GM12878 (cell line): ENCODE results near the gene CELF2. TPM values are rescaled to one million over a fixed set of nuclear protein-coding genes. Genes with fewer than 3 reads are reported as not detected.

Experiments
- ATAC-seq: fragments of 200-7000 bp; cut with Tn5 transposase; 3 replicates; pipeline ENCODE4 v1.9.1; 2020; ENCODE audit warnings: mild to moderate bottlenecking, moderate library complexity
- BruUV-seq: library from RNA; stranded (reverse); fragments of 400-500 nt; replicated peaks from 2 replicates; lab custom pipeline; 2021; lab: Mats Ljungman, UMichigan
- CTCF ChIA-PET: fragments of 300-600 bp; sonication (Branson Sonifier 250); formaldehyde crosslinking; extraction: SDS; loops from one replicate; lab custom pipeline; 2021; ENCODE audit warnings: inconsistent platforms; lab: Yijun Ruan, JAX
- POLR2A ChIA-PET: fragments of 350-600 bp; formaldehyde crosslinking; extraction: SDS; loops from one replicate; lab custom pipeline; 2021; ENCODE audit warnings: inconsistent platforms; lab: Charles Lee
- RAD21 ChIA-PET: fragments of 300-600 bp; sonication (Branson Sonifier 250); formaldehyde crosslinking; loops from one replicate; lab custom pipeline; 2023; ENCODE audit warnings: antibody characterized with exemption; ENCODE audit not compliant: unreplicated experiment; lab: Charles Lee
- SMC1A ChIA-PET: fragments of 300-600 bp; sonication (Branson Sonifier 250); formaldehyde crosslinking; loops from one replicate; lab custom pipeline; 2023; ENCODE audit not compliant: unreplicated experiment, uncharacterized antibody; lab: Charles Lee
- DNase-seq: peaks from one replicate; pipeline ENCODE4 v3.0.0-alpha.2; 2011; ENCODE audit warnings: low read depth, low spot score
- FAIRE-seq: peaks from 3 replicates; lab custom pipeline; 2011; peaks lifted over from hg19 to GRCh38; lab: Jason Lieb, UNC
- H2AFZ ChIP-seq: 2 replicates; pipeline ENCODE4 v1.6.0; 2011; ENCODE audit warnings: low read depth, low read length, control low read depth; ENCODE audit not compliant: control insufficient read depth
- H3K27ac ChIP-seq: 2 replicates; pipeline ENCODE4 v1.5.1; 2011; ENCODE audit warnings: control low read depth; ENCODE audit not compliant: control insufficient read depth, insufficient read depth
- H3K27me3 ChIP-seq, 2 experiments: replicated peaks in 1 of 2; 2 replicates each; pipeline versions ENCODE4 v1.6.0 to v1.6.1; 2011; ENCODE audit warnings: low read length in 1 of 2; ENCODE audit not compliant: control insufficient read depth in 2 of 2, insufficient read depth in 2 of 2
- H3K36me3 ChIP-seq, 2 experiments: 2 replicates each; pipeline ENCODE4 v1.5.1; 2011; ENCODE audit warnings: low read length in 1 of 2; ENCODE audit not compliant: control insufficient read depth in 2 of 2, insufficient read depth in 2 of 2
- H3K4me1 ChIP-seq: 2 replicates; pipeline ENCODE4 v1.6.1; 2011; ENCODE audit warnings: mild to moderate bottlenecking, low read length, moderate library complexity, mixed read lengths; ENCODE audit not compliant: control insufficient read depth, insufficient read depth
- H3K4me2 ChIP-seq: 2 replicates; pipeline ENCODE4 v1.6.0; 2011; ENCODE audit warnings: control low read depth; ENCODE audit not compliant: control insufficient read depth, insufficient read depth
- H3K4me3 ChIP-seq: fragments of 200-600 bp; sonication (generic); 2 replicates; pipeline ENCODE4 v1.5.1; 2016
- H3K79me2 ChIP-seq: 2 replicates; pipeline ENCODE4 v1.6.0; 2011; ENCODE audit warnings: low read length; ENCODE audit not compliant: control insufficient read depth, insufficient read depth
- H3K9ac ChIP-seq: 2 replicates; pipeline ENCODE4 v1.8.0; 2011; ENCODE audit warnings: low read length, control low read depth, mixed read lengths; ENCODE audit not compliant: control insufficient read depth, insufficient read depth
- H3K9me3 ChIP-seq: replicated peaks from 3 replicates; pipeline ENCODE4 v1.5.1; 2011; ENCODE audit warnings: mild to moderate bottlenecking, low read length; ENCODE audit not compliant: control insufficient read depth, insufficient read depth
- H4K20me1 ChIP-seq: 2 replicates; pipeline ENCODE4 v1.6.0; 2011; ENCODE audit not compliant: control insufficient read depth, insufficient read depth
- CBX5 ChIP-seq: sonication (generic); IDR thresholded peaks from 2 replicates; pipeline ENCODE4 v1.6.1; 2016; ENCODE audit warnings: low read depth, moderate library complexity, mild to moderate bottlenecking, inconsistent platforms
- CHD4 ChIP-seq: fragments of 200-600 bp; sonication (generic); IDR thresholded peaks from 2 replicates; pipeline ENCODE4 v1.6.1; 2016; ENCODE audit warnings: mild to moderate bottlenecking
- CTCF ChIP-seq, 3 experiments: IDR thresholded peaks in 2 of 3; conservative IDR thresholded peaks in 1 of 3; 2 replicates each; pipeline ENCODE4 v1.5.1; 2011; ENCODE audit warnings: low read depth in 3 of 3, low read length in 3 of 3, mild to moderate bottlenecking in 3 of 3, control low read depth in 2 of 3, moderate library complexity in 2 of 3, inconsistent platforms in 1 of 3, mixed read lengths in 1 of 3; ENCODE audit not compliant: control insufficient read depth in 2 of 3, insufficient read depth in 1 of 3; ENCODE audit errors: extremely low read depth in 1 of 3
- GATAD2B ChIP-seq: fragments of 450-650 bp; conservative IDR thresholded peaks from 2 replicates; pipeline ENCODE4 v1.6.1; 2017; ENCODE audit warnings: low read depth, mild to moderate bottlenecking, moderate library complexity
- HDAC2 ChIP-seq: fragments of 200-600 bp; sonication (generic); IDR thresholded peaks from 2 replicates; pipeline ENCODE4 v1.6.1; 2017
- MTA2 ChIP-seq: fragments of 450-650 bp; IDR thresholded peaks from 2 replicates; pipeline ENCODE4 v1.6.1; 2016; ENCODE audit warnings: low read depth, mild to moderate bottlenecking, moderate library complexity
- NKRF ChIP-seq: fragments of 450-650 bp; conservative IDR thresholded peaks from 2 replicates; pipeline ENCODE4 v1.6.1; 2017; ENCODE audit warnings: mild to moderate bottlenecking, moderate library complexity
- PML ChIP-seq: IDR thresholded peaks from 2 replicates; pipeline ENCODE4 v1.6.1; 2012; ENCODE audit warnings: low read length, inconsistent platforms
- POLR2AphosphoS2 ChIP-seq: IDR thresholded peaks from 2 replicates; pipeline ENCODE4 v1.6.1; 2011; ENCODE audit warnings: low read depth, mild to moderate bottlenecking, low read length, improper control_type of control experiment, moderate library complexity
- RBBP5 ChIP-seq: fragments of 200-600 bp; sonication (generic); conservative IDR thresholded peaks from 2 replicates; pipeline ENCODE4 v1.6.1; 2016
- RUNX3 ChIP-seq: IDR thresholded peaks from 2 replicates; pipeline ENCODE4 v1.6.1; 2012; ENCODE audit warnings: low read length, inconsistent platforms
- TAF1 ChIP-seq: IDR thresholded peaks from 2 replicates; pipeline ENCODE4 v1.6.1; 2011; ENCODE audit warnings: mild to moderate bottlenecking, low read depth, low read length, borderline replicate concordance
- ZNF217 ChIP-seq: fragments of 450-650 bp; IDR thresholded peaks from 2 replicates; pipeline ENCODE4 v1.6.1; 2017; ENCODE audit warnings: antibody characterized with exemption, mild to moderate bottlenecking
- ZNF384 ChIP-seq: IDR thresholded peaks from 2 replicates; pipeline ENCODE4 v1.6.1; 2012; ENCODE audit warnings: low read depth, mild to moderate bottlenecking, low read length, improper control_type of control experiment, borderline replicate concordance
- ZSCAN29 ChIP-seq: fragments of 450-650 bp; IDR thresholded peaks from 2 replicates; pipeline ENCODE4 v1.6.1; 2017; ENCODE audit warnings: mild to moderate bottlenecking, moderate library complexity
- WGBS: methylation state at CpG from one replicate; pipeline ENCODE4 v1.1.6; 2016; ENCODE audit warnings: low lambda C conversion rate; ENCODE audit not compliant: insufficient replicate concordance, insufficient coverage; ENCODE audit errors: missing lambda C conversion rate; 5-methylcytosine and 5-hydroxymethylcytosine counted together
- in situ Hi-C: fragments of 300-500 bp; cut with MboI; formaldehyde crosslinking; loops from 9 replicates; pipeline ENCODE4 v1.14.3; 2018; ENCODE audit warnings: mixed read lengths
- intact Hi-C: fragments of 100-400 bp; cut with micrococcal nuclease; formaldehyde crosslinking; loops from one replicate; pipeline ENCODE4 v1.14.2; 2022; ENCODE audit not compliant: unreplicated experiment
- polyA plus RNA-seq, 11 experiments: library from polyadenylated mRNA; depleted of rRNA in 4 of 11; unstranded in 6 of 11; stranded (reverse) in 5 of 11; fragments of >200 nt; fragmentation: Nextera tagmentation in 4 of 11; fragmentation: Illumina TruSeq in 1 of 11; extraction: Ambion mirVana in 4 of 11; extraction: Trizol in 1 of 11; gene quantifications; 1 replicate in 1 of 11; 2 replicates in 10 of 11; pipeline versions ENCODE4 v1.2.1 to v1.2.3, GENCODE V29; 2011 to 2016; ENCODE audit warnings: inconsistent platforms in 2 of 11, missing spikeins in 2 of 11, low read depth in 1 of 11
- total RNA-seq, 4 experiments: library from RNA; depleted of rRNA in 3 of 4; stranded (reverse); fragments of >200 nt in 3 of 4; fragmentation: Illumina TruSeq in 1 of 4; extraction: Trizol in 1 of 4; gene quantifications; 2 replicates each; pipeline versions ENCODE4 v1.2.1 to v1.2.3, GENCODE V29; 2013 to 2021

Gene CELF2
- total and polyA plus RNA-seq, 10 of the 15 experiments (the other 5 are each of a cell fraction or from before 2014, with no cell fraction given): 20.8 to 129 (median 86.3) TPM

DNA sequence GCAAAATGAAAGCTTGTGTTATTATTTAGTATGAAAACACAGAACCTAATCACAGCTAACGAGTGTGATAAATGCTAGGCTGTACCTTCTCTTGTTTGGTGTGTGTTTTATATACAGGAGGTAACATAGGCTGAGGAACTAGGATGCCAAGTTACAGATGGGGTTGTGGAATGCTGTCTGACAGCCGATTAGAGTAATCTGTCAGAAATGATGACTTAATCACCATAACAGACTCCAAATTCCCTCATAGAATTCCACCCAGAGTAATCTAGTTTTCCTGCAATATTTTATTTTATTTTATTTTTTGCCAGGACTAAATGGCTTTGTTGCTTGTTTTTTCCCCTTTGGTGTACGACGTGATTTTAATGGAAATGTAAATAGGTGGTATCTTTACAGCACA, 221.2 kb downstream of the CELF2 start:
- H3K27me3 ChIP-seq: no peaks in the 10 kb centered on the region
- RAD21 ChIA-PET: interaction anchor here (1.1 to 15.0 kb wide), 7 partner anchors 7 to 94 kb away, joined by 3 to 212 read pairs (median 23); no protein-coding TSS in a partner anchor
- H3K36me3 ChIP-seq: peaks cover 4 to 11% of the 10 kb centered on the region in 2 experiments
- SMC1A ChIA-PET: interaction anchor here (1.4 to 15.6 kb wide), 7 partner anchors 8 to 67 kb away, joined by 5 to 417 read pairs (median 37); no protein-coding TSS in a partner anchor
- no TSS peak for BruUV-seq
- H3K4me2 ChIP-seq: no peak overlapping the region
- H3K79me2 ChIP-seq: peaks cover 94% of the 10 kb centered on the region
- POLR2A ChIA-PET: interaction anchor here (0.7 to 5.3 kb wide), 6 partner anchors 8 to 90 kb away, joined by 3 to 33 read pairs (median 6); no protein-coding TSS in a partner anchor
- no peaks in the 10 kb centered on the region for H4K20me1 ChIP-seq
- in situ Hi-C loops (no loop called here), intact Hi-C loops (no loop called here)
- no peaks in the 10 kb centered on the region for H3K9me3 ChIP-seq
- CTCF ChIA-PET: interaction anchor here (0.9 to 4.2 kb wide), 5 partner anchors 9 to 93 kb away, joined by 4 to 27 read pairs (median 6); no protein-coding TSS in a partner anchor
- H3K4me1 ChIP-seq: peaks cover 78% of the 10 kb centered on the region
- TF ChIP-seq CHD4 (no peak), ZNF384 (no peak), CTCF (IDR thresholded peaks at IDR 0.05 in 2 of 3, conservative IDR thresholded peaks at IDR 0.05 in 1 of 3; ENCODE audit: control insufficient read depth in 2 of 3, extremely low read depth in 1 of 3, insufficient read depth in 1 of 3, low read depth in 3 of 3, low read length in 3 of 3) (no peak), ZNF217 (no peak), ZSCAN29 (no peak), CBX5 (no peak), HDAC2 (no peak), NKRF (no peak), GATAD2B (no peak), PML (no peak), TAF1 (no peak), POLR2AphosphoS2 (no peak), RBBP5 (no peak), RUNX3 (no peak), MTA2 (no peak)
- ATAC-seq (no peak), DNase-seq (no peak), FAIRE-seq (no peak)
- H3K9ac ChIP-seq: no peak overlapping the region
- H3K27ac ChIP-seq: no peak overlapping the region
- H2AFZ ChIP-seq: no peak overlapping the region
- WGBS: over 99% methylated on average over 4 of the region's 4 CpGs
- H3K4me3 ChIP-seq: no peak overlapping the region
